GM12878 (cell line): Measurements from ENCODE around the gene MYG1. TPM values are rescaled to one million over a fixed set of nuclear protein-coding genes. Genes with fewer than 3 reads are reported as not detected.

ENCODE experiments used
- ATAC-seq: fragments of 200-7000 bp; cut with Tn5 transposase; 3 replicates; pipeline ENCODE4 v1.9.1; 2020; ENCODE audit warnings: mild to moderate bottlenecking, moderate library complexity
- BruUV-seq: library from RNA; stranded (reverse); fragments of 400-500 nt; replicated peaks from 2 replicates; lab custom pipeline; 2021; lab: Mats Ljungman, UMichigan
- CTCF ChIA-PET: fragments of 300-600 bp; sonication (Branson Sonifier 250); formaldehyde crosslinking; extraction: SDS; loops from one replicate; lab custom pipeline; 2021; ENCODE audit warnings: inconsistent platforms; lab: Yijun Ruan, JAX
- POLR2A ChIA-PET: fragments of 350-600 bp; formaldehyde crosslinking; extraction: SDS; loops from one replicate; lab custom pipeline; 2021; ENCODE audit warnings: inconsistent platforms; lab: Charles Lee
- RAD21 ChIA-PET: fragments of 300-600 bp; sonication (Branson Sonifier 250); formaldehyde crosslinking; loops from one replicate; lab custom pipeline; 2023; ENCODE audit warnings: antibody characterized with exemption; ENCODE audit not compliant: unreplicated experiment; lab: Charles Lee
- SMC1A ChIA-PET: fragments of 300-600 bp; sonication (Branson Sonifier 250); formaldehyde crosslinking; loops from one replicate; lab custom pipeline; 2023; ENCODE audit not compliant: unreplicated experiment, uncharacterized antibody; lab: Charles Lee
- DNase-seq: peaks from one replicate; pipeline ENCODE4 v3.0.0-alpha.2; 2011; ENCODE audit warnings: low read depth, low spot score
- FAIRE-seq: peaks from 3 replicates; lab custom pipeline; 2011; peaks lifted over from hg19 to GRCh38; lab: Jason Lieb, UNC
- H2AFZ ChIP-seq: 2 replicates; pipeline ENCODE4 v1.6.0; 2011; ENCODE audit warnings: low read depth, low read length, control low read depth; ENCODE audit not compliant: control insufficient read depth
- H3K27ac ChIP-seq: 2 replicates; pipeline ENCODE4 v1.5.1; 2011; ENCODE audit warnings: control low read depth; ENCODE audit not compliant: control insufficient read depth, insufficient read depth
- H3K27me3 ChIP-seq, 2 experiments: replicated peaks in 1 of 2; 2 replicates each; pipeline versions ENCODE4 v1.6.0 to v1.6.1; 2011; ENCODE audit warnings: low read length in 1 of 2; ENCODE audit not compliant: control insufficient read depth in 2 of 2, insufficient read depth in 2 of 2
- H3K36me3 ChIP-seq, 2 experiments: 2 replicates each; pipeline ENCODE4 v1.5.1; 2011; ENCODE audit warnings: low read length in 1 of 2; ENCODE audit not compliant: control insufficient read depth in 2 of 2, insufficient read depth in 2 of 2
- H3K4me1 ChIP-seq: 2 replicates; pipeline ENCODE4 v1.6.1; 2011; ENCODE audit warnings: mild to moderate bottlenecking, low read length, moderate library complexity, mixed read lengths; ENCODE audit not compliant: control insufficient read depth, insufficient read depth
- H3K4me2 ChIP-seq: 2 replicates; pipeline ENCODE4 v1.6.0; 2011; ENCODE audit warnings: control low read depth; ENCODE audit not compliant: control insufficient read depth, insufficient read depth
- H3K4me3 ChIP-seq: fragments of 200-600 bp; sonication (generic); 2 replicates; pipeline ENCODE4 v1.5.1; 2016
- H3K79me2 ChIP-seq: 2 replicates; pipeline ENCODE4 v1.6.0; 2011; ENCODE audit warnings: low read length; ENCODE audit not compliant: control insufficient read depth, insufficient read depth
- H3K9ac ChIP-seq: 2 replicates; pipeline ENCODE4 v1.8.0; 2011; ENCODE audit warnings: low read length, control low read depth, mixed read lengths; ENCODE audit not compliant: control insufficient read depth, insufficient read depth
- H3K9me3 ChIP-seq: replicated peaks from 3 replicates; pipeline ENCODE4 v1.5.1; 2011; ENCODE audit warnings: mild to moderate bottlenecking, low read length; ENCODE audit not compliant: control insufficient read depth, insufficient read depth
- H4K20me1 ChIP-seq: 2 replicates; pipeline ENCODE4 v1.6.0; 2011; ENCODE audit not compliant: control insufficient read depth, insufficient read depth
- CHD4 ChIP-seq: fragments of 200-600 bp; sonication (generic); IDR thresholded peaks from 2 replicates; pipeline ENCODE4 v1.6.1; 2016; ENCODE audit warnings: mild to moderate bottlenecking
- CTCF ChIP-seq, 3 experiments: IDR thresholded peaks in 2 of 3; conservative IDR thresholded peaks in 1 of 3; 2 replicates each; pipeline ENCODE4 v1.5.1; 2011; ENCODE audit warnings: low read depth in 3 of 3, low read length in 3 of 3, mild to moderate bottlenecking in 3 of 3, control low read depth in 2 of 3, moderate library complexity in 2 of 3, inconsistent platforms in 1 of 3, mixed read lengths in 1 of 3; ENCODE audit not compliant: control insufficient read depth in 2 of 3, insufficient read depth in 1 of 3; ENCODE audit errors: extremely low read depth in 1 of 3
- HCFC1 ChIP-seq: fragments of 150-350 bp; IDR thresholded peaks from 2 replicates; pipeline ENCODE4 v1.6.1; 2014; ENCODE audit warnings: low read length
- MAX ChIP-seq: IDR thresholded peaks from 2 replicates; pipeline ENCODE4 v1.6.1; 2012; ENCODE audit warnings: low read depth, low read length, improper control_type of control experiment
- MEF2A ChIP-seq: IDR thresholded peaks from 2 replicates; pipeline ENCODE4 v1.6.1; 2011; ENCODE audit warnings: low read depth, mild to moderate bottlenecking, low read length, moderate library complexity; ENCODE audit not compliant: insufficient read depth
- POLR2A ChIP-seq: IDR thresholded peaks from 2 replicates; pipeline ENCODE4 v1.6.1; 2011; ENCODE audit warnings: low read depth, mild to moderate bottlenecking, low read length
- PRDM15 ChIP-seq: fragments of 450-650 bp; formaldehyde crosslinking; IDR thresholded peaks from 2 replicates; pipeline ENCODE4 v1.4.0; 2020; ENCODE audit warnings: mild to moderate bottlenecking, moderate library complexity
- SMAD5 ChIP-seq: IDR thresholded peaks from 2 replicates; pipeline ENCODE4 v1.6.1; 2016; ENCODE audit warnings: antibody characterized with exemption, low read depth
- SREBF1 ChIP-seq: IDR thresholded peaks from 2 replicates; pipeline ENCODE4 v1.6.1; 2012; ENCODE audit warnings: mild to moderate bottlenecking, low read length
- SREBF2 ChIP-seq: IDR thresholded peaks from 2 replicates; pipeline ENCODE4 v1.6.1; 2012; ENCODE audit warnings: mild to moderate bottlenecking, low read length
- TCF12 ChIP-seq: IDR thresholded peaks from 2 replicates; pipeline ENCODE4 v1.6.1; 2011; ENCODE audit warnings: low read depth, mild to moderate bottlenecking, low read length
- ZNF217 ChIP-seq: fragments of 450-650 bp; IDR thresholded peaks from 2 replicates; pipeline ENCODE4 v1.6.1; 2017; ENCODE audit warnings: antibody characterized with exemption, mild to moderate bottlenecking
- WGBS: methylation state at CpG from one replicate; pipeline ENCODE4 v1.1.6; 2016; ENCODE audit warnings: low lambda C conversion rate; ENCODE audit not compliant: insufficient replicate concordance, insufficient coverage; ENCODE audit errors: missing lambda C conversion rate; 5-methylcytosine and 5-hydroxymethylcytosine counted together
- in situ Hi-C: fragments of 300-500 bp; cut with MboI; formaldehyde crosslinking; loops from 9 replicates; pipeline ENCODE4 v1.14.3; 2018; ENCODE audit warnings: mixed read lengths
- intact Hi-C: fragments of 100-400 bp; cut with micrococcal nuclease; formaldehyde crosslinking; loops from one replicate; pipeline ENCODE4 v1.14.2; 2022; ENCODE audit not compliant: unreplicated experiment
- polyA plus RNA-seq, 11 experiments: library from polyadenylated mRNA; depleted of rRNA in 4 of 11; unstranded in 6 of 11; stranded (reverse) in 5 of 11; fragments of >200 nt; fragmentation: Nextera tagmentation in 4 of 11; fragmentation: Illumina TruSeq in 1 of 11; extraction: Ambion mirVana in 4 of 11; extraction: Trizol in 1 of 11; gene quantifications; 1 replicate in 1 of 11; 2 replicates in 10 of 11; pipeline versions ENCODE4 v1.2.1 to v1.2.3, GENCODE V29; 2011 to 2016; ENCODE audit warnings: inconsistent platforms in 2 of 11, missing spikeins in 2 of 11, low read depth in 1 of 11
- total RNA-seq, 4 experiments: library from RNA; depleted of rRNA in 3 of 4; stranded (reverse); fragments of >200 nt in 3 of 4; fragmentation: Illumina TruSeq in 1 of 4; extraction: Trizol in 1 of 4; gene quantifications; 2 replicates each; pipeline versions ENCODE4 v1.2.1 to v1.2.3, GENCODE V29; 2013 to 2021
- TF ChIP-seq, protein P1 (sequence below): fragments of 450-650 bp; IDR thresholded peaks from 2 replicates; pipeline ENCODE4 v1.6.1; 2017; ENCODE audit warnings: borderline replicate concordance

MYG1 gene
- total and polyA plus RNA-seq, 10 of the 15 experiments (the other 5 are each of a cell fraction or from before 2014, with no cell fraction given), result 20.7 to 81.0 (median 49.4) TPM

GRCh38 chr12:53302903-53303302, 3.4 kb downstream of the MYG1 start (continued):
- TF ChIP-seq CHD4 (no peak), PRDM15 (CRISPR knock-in tag) (no peak), TCF12 (no peak)

DNA sequence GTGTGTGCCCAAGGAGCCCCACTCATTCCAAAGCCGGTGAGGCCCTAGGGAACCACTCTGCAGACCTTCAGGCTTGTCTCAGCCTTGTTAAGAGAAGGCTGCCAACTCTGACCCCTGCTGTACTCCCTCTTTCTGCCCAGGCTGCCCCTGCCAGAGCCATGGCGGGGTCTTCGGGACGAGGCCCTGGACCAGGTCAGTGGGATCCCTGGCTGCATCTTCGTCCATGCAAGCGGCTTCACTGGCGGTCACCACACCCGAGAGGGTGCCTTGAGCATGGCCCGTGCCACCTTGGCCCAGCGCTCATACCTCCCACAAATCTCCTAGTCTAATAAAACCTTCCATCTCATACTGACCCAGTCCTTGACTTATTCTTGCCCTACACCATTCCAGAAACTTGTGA, 7.3 kb downstream of the MYG1 start:
- H4K20me1 ChIP-seq, result no peaks in the 10 kb centered on the region
- intact Hi-C loops, result no loop called here
- BruUV-seq, result no TSS peak
- ATAC-seq (no peak), DNase-seq (no peak), FAIRE-seq (no peak)
- 95% methylated on average over 10 of the region's 10 CpGs for WGBS
- H3K4me2 ChIP-seq, result no peak overlapping the region
- H3K4me1 ChIP-seq, result no peaks in the 10 kb centered on the region; the same call in 1 of the 2 replicates
- CTCF ChIA-PET, result no interaction called here
- peaks cover 14 to 21% of the 10 kb centered on the region in 2 experiments for H3K36me3 ChIP-seq
- H3K79me2 ChIP-seq, result no peaks in the 10 kb centered on the region
- POLR2A ChIA-PET, result no interaction called here
- H3K9me3 ChIP-seq, result no peaks in the 10 kb centered on the region
- no peak overlapping the region for H3K4me3 ChIP-seq
- no peaks in the 10 kb centered on the region for H3K27me3 ChIP-seq
- H2AFZ ChIP-seq, result no peak overlapping the region
- H3K27ac ChIP-seq, result no peak overlapping the region
- no peak overlapping the region for H3K9ac ChIP-seq
- SMC1A ChIA-PET, result no interaction called here
- RAD21 ChIA-PET, result no interaction called here
- in situ Hi-C loops, result no loop called here
- TF ChIP-seq, protein P1, sequence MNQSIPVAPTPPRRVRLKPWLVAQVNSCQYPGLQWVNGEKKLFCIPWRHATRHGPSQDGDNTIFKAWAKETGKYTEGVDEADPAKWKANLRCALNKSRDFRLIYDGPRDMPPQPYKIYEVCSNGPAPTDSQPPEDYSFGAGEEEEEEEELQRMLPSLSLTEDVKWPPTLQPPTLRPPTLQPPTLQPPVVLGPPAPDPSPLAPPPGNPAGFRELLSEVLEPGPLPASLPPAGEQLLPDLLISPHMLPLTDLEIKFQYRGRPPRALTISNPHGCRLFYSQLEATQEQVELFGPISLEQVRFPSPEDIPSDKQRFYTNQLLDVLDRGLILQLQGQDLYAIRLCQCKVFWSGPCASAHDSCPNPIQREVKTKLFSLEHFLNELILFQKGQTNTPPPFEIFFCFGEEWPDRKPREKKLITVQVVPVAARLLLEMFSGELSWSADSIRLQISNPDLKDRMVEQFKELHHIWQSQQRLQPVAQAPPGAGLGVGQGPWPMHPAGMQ, result no peak
- no peak for TF ChIP-seq SREBF1
- TF ChIP-seq ZNF217, result no peak
- TF ChIP-seq PRDM15 (CRISPR knock-in tag), result no peak
- TF ChIP-seq POLR2A, result no peak
- no peak for TF ChIP-seq HCFC1
- no peak for TF ChIP-seq MAX
- no peak for TF ChIP-seq SMAD5
- no peak for TF ChIP-seq CTCF (IDR thresholded peaks at IDR 0.05 in 2 of 3, conservative IDR thresholded peaks at IDR 0.05 in 1 of 3; ENCODE audit: control insufficient read depth in 2 of 3, extremely low read depth in 1 of 3, insufficient read depth in 1 of 3, low read depth in 3 of 3, low read length in 3 of 3)
- TF ChIP-seq SREBF2, result no peak
- TF ChIP-seq MEF2A, result no peak
